HCT116 (cell line): ENCODE measurements around the gene RNF222. TPM values are rescaled to one million over a fixed set of nuclear protein-coding genes. Genes with fewer than 3 reads are reported as not detected.

Experiments used
- ATAC-seq: fragments of 200-7000 bp; cut with Tn5 transposase; 2 replicates; pipeline ENCODE4 v1.9.1; 2020; ENCODE audit warnings: mild to moderate bottlenecking, moderate library complexity
- BruUV-seq: library from RNA; stranded (reverse); fragments of 400-500 nt; replicated peaks from 2 replicates; lab custom pipeline; 2021; lab: Mats Ljungman, UMichigan
- CTCF ChIA-PET: fragments of 300-600 bp; sonication (Branson Sonifier 250); formaldehyde crosslinking; loops from one replicate; lab custom pipeline; 2021; ENCODE audit warnings: antibody characterized with exemption; lab: Charles Lee
- POLR2A ChIA-PET: fragments of 300-600, 350-600 bp; sonication (Branson Sonifier 250); formaldehyde crosslinking; loops from one replicate; lab custom pipeline; 2021; ENCODE audit warnings: antibody characterized with exemption; lab: Charles Lee
- RAD21 ChIA-PET, 2 experiments: fragments of 300-600 bp; sonication (Branson Sonifier 250); formaldehyde crosslinking; loops; one replicate each; lab custom pipeline; 2023; ENCODE audit warnings: low total read pairs in 2 of 2; ENCODE audit not compliant: uncharacterized antibody in 2 of 2, unreplicated experiment in 2 of 2, low non-redundant PET in 1 of 2; lab: Charles Lee
- DNase-seq: peaks from one replicate; pipeline ENCODE4 v3.0.0-alpha.2; 2010; ENCODE audit warnings: low read depth, low spot score
- H2AFZ ChIP-seq: fragments of 200-600 bp; shearing (Covaris generic), sonication (generic); 2 replicates; pipeline ENCODE4 v1.6.1; 2017; ENCODE audit warnings: low read depth, mixed run types, mixed read lengths, antibody characterized with exemption, low read length; ENCODE audit not compliant: poor library complexity, severe bottlenecking
- H3K27ac ChIP-seq: 2 replicates; pipeline ENCODE4 v1.5.1; 2012; ENCODE audit warnings: low read depth, low read length
- H3K27me3 ChIP-seq: fragments of 200-600 bp; sonication (generic); 2 replicates; pipeline ENCODE4 v1.6.1; 2016; ENCODE audit warnings: mixed run types, low read length, mixed read lengths; ENCODE audit not compliant: insufficient read depth
- H3K36me3 ChIP-seq, 2 experiments: fragments of 200-500 bp in 1 of 2; fragments of 200-600 bp in 1 of 2; sonication (Bioruptor generic) in 1 of 2; sonication (generic) in 1 of 2; 2 replicates each; pipeline versions ENCODE4 v1.5.1 to v1.6.1; 2014 to 2016; ENCODE audit warnings: low read length in 2 of 2, inconsistent platforms in 1 of 2, mixed read lengths in 1 of 2, mixed run types in 1 of 2; ENCODE audit not compliant: insufficient read depth in 2 of 2, control insufficient read depth in 1 of 2
- H3K4me1 ChIP-seq, 2 experiments: fragments of 200-600 bp in 1 of 2; sonication (generic) in 1 of 2; 2 replicates each; pipeline versions ENCODE4 v1.5.1 to v1.6.1; 2012 to 2017; ENCODE audit warnings: low read length in 2 of 2, inconsistent platforms in 1 of 2, mild to moderate bottlenecking in 1 of 2, mixed read lengths in 1 of 2, mixed run types in 1 of 2, moderate library complexity in 1 of 2; ENCODE audit not compliant: insufficient read depth in 2 of 2, control insufficient read depth in 1 of 2
- H3K4me2 ChIP-seq: fragments of 200-600 bp; sonication (generic); 2 replicates; pipeline ENCODE4 v1.6.1; 2017; ENCODE audit warnings: mixed run types, low read length, mixed read lengths
- H3K4me3 ChIP-seq, 2 experiments: fragments of 200-600 bp in 1 of 2; sonication (generic) in 1 of 2; replicated peaks in 1 of 2; 2 replicates each; pipeline ENCODE4 v1.5.1; 2011 to 2016; ENCODE audit warnings: low read length in 2 of 2, control low read depth in 1 of 2, low read depth in 1 of 2, mild to moderate bottlenecking in 1 of 2, mixed read lengths in 1 of 2, mixed run types in 1 of 2
- H3K79me2 ChIP-seq: fragments of 200-600 bp; sonication (generic); 2 replicates; pipeline ENCODE4 v1.6.1; 2017; ENCODE audit warnings: mild to moderate bottlenecking, mixed run types, low read length, moderate library complexity, mixed read lengths; ENCODE audit not compliant: insufficient read depth
- H3K9ac ChIP-seq: fragments of 200-600 bp; sonication (generic); 2 replicates; pipeline ENCODE4 v1.6.1; 2016; ENCODE audit warnings: low read length, mixed read lengths
- H3K9me2 ChIP-seq: fragments of 200-600 bp; sonication (generic), shearing (Covaris generic); 2 replicates; pipeline ENCODE4 v1.6.1; 2017; ENCODE audit warnings: mixed run types, mild to moderate bottlenecking, moderate library complexity; ENCODE audit not compliant: insufficient read depth
- H3K9me3 ChIP-seq, 2 experiments: fragments of 200-500 bp in 1 of 2; fragments of 200-600 bp in 1 of 2; sonication (Bioruptor generic) in 1 of 2; sonication (generic) in 1 of 2; 2 replicates each; pipeline ENCODE4 v1.6.1; 2014 to 2017; ENCODE audit warnings: low read length in 2 of 2, mixed read lengths in 2 of 2, inconsistent platforms in 1 of 2, low read depth in 1 of 2, mild to moderate bottlenecking in 1 of 2, mixed run types in 1 of 2, moderate library complexity in 1 of 2; ENCODE audit not compliant: control insufficient read depth in 1 of 2, insufficient read depth in 1 of 2
- H4K20me1 ChIP-seq: fragments of 200-600 bp; sonication (generic), shearing (Covaris generic); 2 replicates; pipeline ENCODE4 v1.6.1; 2017; ENCODE audit warnings: mixed run types, mild to moderate bottlenecking, moderate library complexity; ENCODE audit not compliant: insufficient read depth
- CBX3 ChIP-seq: IDR thresholded peaks from 2 replicates; pipeline ENCODE4 v1.6.1; 2012; ENCODE audit warnings: low read depth
- CEBPB ChIP-seq: IDR thresholded peaks from 2 replicates; pipeline ENCODE4 v1.6.1; 2012; ENCODE audit warnings: low read depth
- CTCF ChIP-seq, 3 experiments: fragments of 200-600 bp in 1 of 3; sonication (generic) in 1 of 3; IDR thresholded peaks in 2 of 3; conservative IDR thresholded peaks in 1 of 3; 2 replicates each; pipeline ENCODE4 v1.5.1; 2012 to 2017; ENCODE audit warnings: low read depth in 2 of 3, low read length in 2 of 3, antibody characterized with exemption in 1 of 3, borderline replicate concordance in 1 of 3, control low read depth in 1 of 3, mild to moderate bottlenecking in 1 of 3, mixed read lengths in 1 of 3, mixed run types in 1 of 3, moderate library complexity in 1 of 3; ENCODE audit not compliant: insufficient read depth in 1 of 3
- EGR1 ChIP-seq: IDR thresholded peaks from 2 replicates; pipeline ENCODE4 v1.6.1; 2012; ENCODE audit warnings: low read depth
- ELF1 ChIP-seq: IDR thresholded peaks from 2 replicates; pipeline ENCODE4 v1.6.1; 2012; ENCODE audit warnings: low read depth, borderline replicate concordance
- EZH2 ChIP-seq: fragments of 200-600 bp; sonication (generic); IDR thresholded peaks from 2 replicates; pipeline ENCODE4 v1.6.1; 2017; ENCODE audit warnings: antibody characterized with exemption, mixed run types
- EZH2phosphoT487 ChIP-seq: fragments of 200-600 bp; IDR thresholded peaks from 2 replicates; pipeline ENCODE4 v1.6.1; 2018; ENCODE audit warnings: antibody characterized with exemption, borderline replicate concordance
- FOSL1 ChIP-seq: IDR thresholded peaks from 2 replicates; pipeline ENCODE4 v1.6.1; 2012; ENCODE audit warnings: low read depth
- JUND ChIP-seq: IDR thresholded peaks from 2 replicates; pipeline ENCODE4 v1.6.1; 2012
- POLR2A ChIP-seq: IDR thresholded peaks from 2 replicates; pipeline ENCODE4 v1.7.0; 2011; ENCODE audit warnings: borderline replicate concordance; ENCODE audit not compliant: insufficient read depth, insufficient read length; ENCODE audit errors: extremely low read depth
- POLR2AphosphoS5 ChIP-seq: IDR thresholded peaks from 2 replicates; pipeline ENCODE4 v1.6.1; 2011; ENCODE audit warnings: mild to moderate bottlenecking, low read depth, low read length, moderate library complexity
- RAD21 ChIP-seq: IDR thresholded peaks from 2 replicates; pipeline ENCODE4 v1.6.1; 2012; ENCODE audit warnings: low read depth, mild to moderate bottlenecking
- SIN3A ChIP-seq: IDR thresholded peaks from 2 replicates; pipeline ENCODE4 v1.6.1; 2012; ENCODE audit warnings: low read depth
- SP1 ChIP-seq: IDR thresholded peaks from 2 replicates; pipeline ENCODE4 v1.6.1; 2012; ENCODE audit warnings: low read depth
- SRF ChIP-seq: IDR thresholded peaks from 2 replicates; pipeline ENCODE4 v1.6.1; 2012; ENCODE audit warnings: low read depth
- TCF7L2 ChIP-seq: IDR thresholded peaks from 2 replicates; pipeline ENCODE4 v1.7.0; 2011; ENCODE audit warnings: borderline replicate concordance, inconsistent platforms; ENCODE audit not compliant: insufficient read depth, insufficient read length; ENCODE audit errors: extremely low read depth
- YY1 ChIP-seq: IDR thresholded peaks from 2 replicates; pipeline ENCODE4 v1.6.1; 2011; ENCODE audit warnings: low read length, low read depth, moderate library complexity, mild to moderate bottlenecking; ENCODE audit not compliant: insufficient replicate concordance; ENCODE audit errors: extremely low read depth
- ZBTB33 ChIP-seq: IDR thresholded peaks from 2 replicates; pipeline ENCODE4 v1.6.1; 2011; ENCODE audit warnings: mild to moderate bottlenecking, low read length, moderate library complexity; ENCODE audit not compliant: insufficient replicate concordance; ENCODE audit errors: extremely low read depth
- ZFX ChIP-seq: fragments of 450-650 bp; IDR thresholded peaks from 2 replicates; pipeline ENCODE4 v1.6.1; 2017
- ZNF274 ChIP-seq: fragments of 200-500 bp; sonication (Bioruptor generic); IDR thresholded peaks from 2 replicates; pipeline ENCODE4 v1.6.1; 2014; ENCODE audit warnings: mild to moderate bottlenecking, low read depth, low read length, inconsistent platforms
- intact Hi-C: fragments of 100-400 bp; cut with micrococcal nuclease; formaldehyde crosslinking; loops from 2 replicates; pipeline ENCODE4 v1.10.0; 2022
- total RNA-seq: library from RNA; stranded (reverse); gene quantifications from one replicate; pipeline ENCODE4 v1.2.1, GENCODE V29; 2021; ENCODE audit not compliant: unreplicated experiment
- TF ChIP-seq, protein P1 (sequence below): IDR thresholded peaks from 2 replicates; pipeline ENCODE4 v1.6.1; 2012

The RNF222 gene
- total RNA-seq, 1 experiment from 2014 or later, result not detected

DNA sequence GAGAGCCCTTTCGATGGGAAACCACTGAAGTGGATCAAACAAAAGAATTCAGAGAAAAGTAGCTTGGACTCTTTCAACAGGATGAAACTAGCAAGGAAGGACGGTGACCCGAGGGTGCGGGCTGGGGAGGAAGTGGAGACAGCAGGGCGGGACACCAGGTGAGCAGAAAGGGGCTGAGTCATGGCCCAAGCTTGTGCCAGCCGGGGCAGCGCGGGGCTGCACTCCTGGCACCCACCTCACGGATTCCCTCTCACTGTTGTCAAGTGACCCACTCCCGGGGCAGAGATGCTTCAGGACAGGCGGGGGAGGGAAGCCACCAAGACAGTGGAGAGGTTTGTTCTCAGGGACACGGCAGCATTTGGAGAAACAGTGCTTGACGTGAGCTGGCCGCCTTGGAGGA is 10.7 kb upstream of the RNF222 start:
- H3K4me1 ChIP-seq, result peaks cover 9 to 49% of the 10 kb centered on the region in 2 experiments
- TF ChIP-seq ZBTB33 (no peak), POLR2AphosphoS5 (peak; percentile 72), YY1 (no peak), TCF7L2 (no peak), EZH2phosphoT487 (no peak), EGR1 (no peak), ZNF274 (no peak), SRF (no peak), SP1 (peak; percentile 53), EZH2 (no peak), SIN3A (0 out of 2 replicates have a peak, but pooled peaks have one; percentile 35), RAD21 (no peak), POLR2A (no peak), CTCF (IDR thresholded peaks at IDR 0.05 in 2 of 3, conservative IDR thresholded peaks at IDR 0.05 in 1 of 3; ENCODE audit: borderline replicate concordance in 1 of 3, insufficient read depth in 1 of 3, low read depth in 2 of 3, low read length in 2 of 3) (no peak), ELF1 (no peak), FOSL1 (peak; percentile 67), JUND (peak; percentile 73), CBX3 (peak; percentile 57; the same call in 1 of the 2 replicates), ZFX (peak; percentile 33; the same call in 1 of the 2 replicates), CEBPB (no peak)
- TF ChIP-seq, protein P1, sequence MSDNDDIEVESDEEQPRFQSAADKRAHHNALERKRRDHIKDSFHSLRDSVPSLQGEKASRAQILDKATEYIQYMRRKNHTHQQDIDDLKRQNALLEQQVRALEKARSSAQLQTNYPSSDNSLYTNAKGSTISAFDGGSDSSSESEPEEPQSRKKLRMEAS, result peak; percentile 70
- ChIA-PET RAD21 (interaction anchor here in 1 of 2 experiments (1.0 kb wide), 1 partner anchor 25 kb away, joined by 4 read pairs; no protein-coding TSS in a partner anchor), POLR2A (interaction anchor here (0.7 to 3.1 kb wide), 4 partner anchors 11 to 235 kb away, joined by 3 to 14 read pairs (median 8); partner anchors contain the start of genes NDEL1 and RNF222), CTCF (interaction anchor here (1.0 to 2.3 kb wide), 2 partner anchors 23 to 25 kb away, joined by 3 to 9 read pairs; no protein-coding TSS in a partner anchor)
- no peaks in the 10 kb centered on the region for H3K27me3 ChIP-seq
- BruUV-seq, result no TSS peak
- peak overlapping the region; percentile 71 for H3K9ac ChIP-seq
- no peaks in the 10 kb centered on the region for H3K79me2 ChIP-seq
- peak; percentile 94 for ATAC-seq
- no peaks in the 10 kb centered on the region for H3K36me3 ChIP-seq
- H3K9me2 ChIP-seq, result no peaks in the 10 kb centered on the region
- H4K20me1 ChIP-seq, result no peaks in the 10 kb centered on the region
- H3K4me2 ChIP-seq, result peak overlapping the region; percentile 91
- H3K9me3 ChIP-seq, result no peaks in the 10 kb centered on the region
- peak; percentile 65 for DNase-seq
- H3K27ac ChIP-seq, result peak overlapping the region; percentile 96
- peak overlapping the region; percentile 68 for H2AFZ ChIP-seq
- H3K4me3 ChIP-seq, result peak overlapping the region; percentile 47 to 59
- intact Hi-C loops, result no loop called here
